HL-60 (cell line): ENCODE data around the gene SLC29A4.
"Not testable (repeated sequence)": the region's sequence is repeated elsewhere in the genome, so short reads cannot be mapped to it uniquely, and the experiment has no call there.

Source experiments
- DNase-seq, 2 experiments: peaks; one replicate each; pipeline ENCODE4 v3.0.0-alpha.2; 2010 to 2020; ENCODE audit warnings: low read depth in 1 of 2, low spot score in 1 of 2
- H3K27ac ChIP-seq: fragments of 250-450 bp; sonication (Bioruptor Pico); replicated peaks from 2 replicates; pipeline ENCODE4 v1.5.1; 2020; ENCODE audit warnings: mild to moderate bottlenecking, moderate library complexity
- H3K27me3 ChIP-seq: fragments of 250-450 bp; sonication (Bioruptor Pico); 2 replicates; pipeline ENCODE4 v1.5.1; 2021; ENCODE audit warnings: mild to moderate bottlenecking, moderate library complexity; ENCODE audit not compliant: insufficient read depth, poor library complexity, severe bottlenecking
- H3K4me3 ChIP-seq: replicated peaks from 2 replicates; pipeline ENCODE4 v1.5.1; 2011; ENCODE audit warnings: mild to moderate bottlenecking, control low read depth, low read length; ENCODE audit not compliant: insufficient read depth
- CTCF ChIP-seq: IDR thresholded peaks from one replicate; pipeline ENCODE4 v1.5.1; 2011; ENCODE audit warnings: low read length, control low read depth, inconsistent platforms; ENCODE audit not compliant: insufficient read depth
- GABPA ChIP-seq: IDR thresholded peaks from 2 replicates; pipeline ENCODE4 v1.6.1; 2012; ENCODE audit warnings: low read depth
- POLR2AphosphoS5 ChIP-seq: IDR thresholded peaks from 2 replicates; pipeline ENCODE4 v1.6.1; 2012; ENCODE audit warnings: low read depth
- REST ChIP-seq: IDR thresholded peaks from 2 replicates; pipeline ENCODE4 v1.6.1; 2012; ENCODE audit warnings: low read depth; ENCODE audit not compliant: insufficient replicate concordance
- SPI1 ChIP-seq: IDR thresholded peaks from 2 replicates; pipeline ENCODE4 v1.6.1; 2012; ENCODE audit warnings: low read depth, mild to moderate bottlenecking, borderline replicate concordance

SLC29A4 gene

GRCh38 chr7:5314864-5315263, 32.1 kb downstream of the SLC29A4 start:
- Histone ChIP-seq H3K27ac (no peak overlapping the region), H3K27me3 (no peaks in the 10 kb centered on the region), H3K4me3 (no peak overlapping the region)
- TF ChIP-seq GABPA (no peak), SPI1 (no peak), CTCF (no peak), REST (no peak), POLR2AphosphoS5 (no peak)
- no peak for DNase-seq

DNA sequence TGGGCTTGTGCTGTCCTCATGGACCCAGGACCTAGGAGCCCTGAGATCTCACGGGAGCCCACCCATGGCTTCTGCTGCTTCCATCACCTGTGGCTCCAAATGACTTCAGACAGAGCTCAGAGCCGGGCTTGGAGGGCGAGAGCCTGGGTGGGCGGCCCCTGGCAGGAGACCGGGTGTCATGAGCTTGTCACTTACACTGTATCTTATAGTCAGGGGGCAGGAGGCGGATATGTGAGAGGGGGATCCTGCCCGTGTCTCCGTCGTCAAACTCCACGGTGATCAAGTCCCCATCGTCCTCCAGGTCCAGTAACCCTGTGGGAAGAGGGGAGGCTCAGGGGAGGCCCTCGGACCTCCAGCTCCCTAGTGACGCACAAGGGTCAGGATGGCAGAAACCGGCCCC, 33.0 kb downstream of the SLC29A4 start:
- Histone ChIP-seq H3K27ac (no peak overlapping the region), H3K27me3 (no peaks in the 10 kb centered on the region), H3K4me3 (no peak overlapping the region)
- no peak for DNase-seq
- TF ChIP-seq POLR2AphosphoS5 = no peak
- TF ChIP-seq CTCF = no peak
- TF ChIP-seq GABPA = no peak
- no peak for TF ChIP-seq SPI1
- TF ChIP-seq REST = no peak

GRCh38 chr7:5318613-5319012, 35.9 kb downstream of the SLC29A4 start:
- H3K27me3 ChIP-seq, H3K4me3 ChIP-seq, H3K27ac ChIP-seq, DNase-seq: not testable (repeated sequence)

DNA sequence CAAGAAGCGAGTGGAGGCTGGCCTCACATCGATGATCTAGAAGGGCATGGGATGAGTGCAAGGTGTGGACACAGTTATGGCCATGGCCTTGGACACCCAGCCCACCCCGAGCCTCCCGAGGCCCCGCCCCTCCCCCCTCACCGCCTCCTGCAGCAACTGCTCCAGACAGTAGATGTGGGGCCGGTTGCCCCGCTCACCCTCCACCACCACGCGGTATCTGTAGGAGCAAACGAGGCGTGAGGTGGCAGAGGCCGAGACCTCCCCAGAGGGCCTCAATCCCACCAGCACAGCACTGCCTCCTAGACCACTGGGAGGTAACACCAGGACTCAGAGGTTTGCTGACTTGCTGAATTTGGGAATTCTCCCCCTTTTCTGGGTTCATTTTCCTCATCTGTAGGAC, 37.6 kb downstream of the SLC29A4 start:
- no peak overlapping the region for H3K27ac ChIP-seq
- H3K27me3 ChIP-seq = no peaks in the 10 kb centered on the region
- no peak for DNase-seq
- TF ChIP-seq POLR2AphosphoS5 = peak; percentile 29; the same call in 1 of the 2 replicates
- TF ChIP-seq REST = no peak
- TF ChIP-seq GABPA = no peak
- TF ChIP-seq SPI1 = no peak
- H3K4me3 ChIP-seq = no peak overlapping the region
